Endothelial cell of umbilical vein (primary cell): ENCODE data around the gene SNX19. TPM values are rescaled to one million over a fixed set of nuclear protein-coding genes. Genes with fewer than 3 reads are reported as not detected.

Source experiments
- BruUV-seq: library from RNA; stranded (reverse); fragments of 400-500 nt; replicated peaks from 2 replicates; lab custom pipeline; 2021; lab: Mats Ljungman, UMichigan
- CTCF ChIA-PET: fragments of 300-600, 350-600 bp; sonication (Branson Sonifier 250); formaldehyde crosslinking; loops from one replicate; lab custom pipeline; 2021; ENCODE audit warnings: antibody characterized with exemption, inconsistent platforms; lab: Charles Lee
- POLR2A ChIA-PET: fragments of 300-600, 350-600 bp; sonication (Branson Sonifier 250); formaldehyde crosslinking; loops from one replicate; lab custom pipeline; 2021; ENCODE audit warnings: antibody characterized with exemption, inconsistent platforms; lab: Charles Lee
- DNase-seq: peaks from one replicate; pipeline ENCODE4 v3.0.0-alpha.2; 2011; ENCODE audit warnings: low read depth, low spot score
- FAIRE-seq: peaks from 2 replicates; lab custom pipeline; 2011; peaks lifted over from hg19 to GRCh38; lab: Jason Lieb, UNC
- H2AFZ ChIP-seq: 2 replicates; pipeline ENCODE4 v1.6.0; 2012; ENCODE audit warnings: low read depth, low read length, control low read depth, inconsistent platforms
- H3K27ac ChIP-seq: 2 replicates; pipeline ENCODE4 v1.5.1; 2011; ENCODE audit warnings: low read depth, mild to moderate bottlenecking, control low read depth, low read length, moderate library complexity; ENCODE audit not compliant: insufficient read depth
- H3K27me3 ChIP-seq, 2 experiments: 2 replicates each; pipeline versions ENCODE4 v1.6.0 to v1.6.1; 2011; ENCODE audit warnings: low read length in 2 of 2, mixed read lengths in 1 of 2; ENCODE audit not compliant: control insufficient read depth in 2 of 2, insufficient read depth in 2 of 2
- H3K36me3 ChIP-seq, 2 experiments: 2 replicates in 1 of 2; 3 replicates in 1 of 2; pipeline ENCODE4 v1.5.1; 2011; ENCODE audit warnings: low read length in 2 of 2, mild to moderate bottlenecking in 1 of 2, moderate library complexity in 1 of 2; ENCODE audit not compliant: control insufficient read depth in 2 of 2, insufficient read depth in 2 of 2; ENCODE audit errors: extremely low read depth in 1 of 2
- H3K4me1 ChIP-seq: 3 replicates; pipeline ENCODE4 v1.5.1; 2011; ENCODE audit warnings: mild to moderate bottlenecking, low read length; ENCODE audit not compliant: control insufficient read depth, insufficient read depth; ENCODE audit errors: extremely low read depth
- H3K4me2 ChIP-seq: 2 replicates; pipeline ENCODE4 v1.6.1; 2011; ENCODE audit warnings: low read length, control low read depth, mixed read lengths; ENCODE audit not compliant: insufficient read depth
- H3K4me3 ChIP-seq, 3 experiments: fragments of 200-600 bp in 1 of 3; sonication (generic), shearing (Covaris generic) in 1 of 3; replicated peaks in 1 of 3; 2 replicates each; pipeline ENCODE4 v1.5.1; 2011 to 2016; ENCODE audit warnings: control low read depth in 3 of 3, low read length in 3 of 3, mild to moderate bottlenecking in 2 of 3, inconsistent platforms in 1 of 3, low read depth in 1 of 3, moderate library complexity in 1 of 3; ENCODE audit not compliant: insufficient read depth in 1 of 3
- H3K79me2 ChIP-seq: 2 replicates; pipeline ENCODE4 v1.6.0; 2012; ENCODE audit warnings: low read length, inconsistent platforms; ENCODE audit not compliant: control insufficient read depth, insufficient read depth
- H3K9ac ChIP-seq: replicated peaks from 2 replicates; pipeline ENCODE3; 2011; ENCODE audit warnings: low read length, control low read depth; ENCODE audit not compliant: insufficient read depth; ENCODE audit errors: extremely low read depth
- H3K9me1 ChIP-seq: replicated peaks from 3 replicates; pipeline ENCODE4 v1.6.0; 2011; ENCODE audit warnings: mild to moderate bottlenecking, low read length; ENCODE audit not compliant: control insufficient read depth, insufficient read depth; ENCODE audit errors: extremely low read depth
- H3K9me3 ChIP-seq: replicated peaks from 2 replicates; pipeline ENCODE4 v1.5.1; 2012; ENCODE audit warnings: low read length, inconsistent platforms; ENCODE audit not compliant: control insufficient read depth, insufficient read depth
- H4K20me1 ChIP-seq: replicated peaks from 2 replicates; pipeline ENCODE3; 2011; ENCODE audit warnings: mild to moderate bottlenecking, low read length; ENCODE audit not compliant: control insufficient read depth, insufficient read depth; ENCODE audit errors: extremely low read depth
- CTCF ChIP-seq, 2 donors: IDR thresholded peaks; 1 replicate in 1 of 2; 2 replicates in 1 of 2; pipeline ENCODE4 v1.5.1; 2011; ENCODE audit warnings: low read length in 2 of 2, mild to moderate bottlenecking in 2 of 2, moderate library complexity in 2 of 2, control low read depth in 1 of 2, inconsistent platforms in 1 of 2, low read depth in 1 of 2; ENCODE audit not compliant: insufficient read depth in 1 of 2; ENCODE audit errors: extremely low read depth in 1 of 2
- EZH2 ChIP-seq: IDR thresholded peaks from 2 replicates; pipeline ENCODE4 v1.6.1; 2012; ENCODE audit warnings: borderline replicate concordance, low read depth, mild to moderate bottlenecking, moderate library complexity, low read length, inconsistent platforms; ENCODE audit not compliant: severe bottlenecking
- FOS ChIP-seq: IDR thresholded peaks from 2 replicates; pipeline ENCODE4 v1.6.1; 2011; ENCODE audit warnings: mild to moderate bottlenecking, low read length, moderate library complexity, borderline replicate concordance; ENCODE audit not compliant: insufficient read depth
- GATA2 ChIP-seq: IDR thresholded peaks from 2 replicates; pipeline ENCODE4 v1.7.0; 2011; ENCODE audit warnings: low read depth, mild to moderate bottlenecking, moderate library complexity, mixed read lengths, low read length; ENCODE audit not compliant: insufficient read length, insufficient read depth
- JUN ChIP-seq: IDR thresholded peaks from 2 replicates; pipeline ENCODE4 v1.6.1; 2011; ENCODE audit warnings: borderline replicate concordance, low read depth; ENCODE audit not compliant: insufficient read length, insufficient read depth
- MAX ChIP-seq: IDR thresholded peaks from 2 replicates; pipeline ENCODE4 v1.6.1; 2011; ENCODE audit not compliant: insufficient read depth, insufficient read length
- POLR2A ChIP-seq: IDR thresholded peaks from 2 replicates; pipeline ENCODE4 v1.6.1; 2012; ENCODE audit warnings: low read depth, mild to moderate bottlenecking, control low read depth, low read length
- POLR2AphosphoS5 ChIP-seq: IDR thresholded peaks from 2 replicates; pipeline ENCODE4 v1.6.1; 2012; ENCODE audit warnings: low read depth, mild to moderate bottlenecking, control low read depth, low read length, moderate library complexity; ENCODE audit not compliant: insufficient read depth
- dilution Hi-C: fragments of 300-500 bp; cut with MboI; formaldehyde crosslinking; loops from one replicate; pipeline ENCODE4 v1.15.0; 2019; ENCODE audit warnings: low sequenced_read_pairs; ENCODE audit not compliant: extremely low pct_ligation_motif_present
- intact Hi-C: fragments of 100-400 bp; cut with micrococcal nuclease; formaldehyde crosslinking; loops from one replicate; pipeline ENCODE4 v1.10.0; 2022
- polyA plus RNA-seq, 4 experiments: library from polyadenylated mRNA; depleted of rRNA in 3 of 4; stranded (reverse) in 3 of 4; unstranded in 1 of 4; fragments of >200 nt; gene quantifications; 2 replicates each; pipeline versions ENCODE4 v1.2.1 to v1.2.3, GENCODE V29; 2011 to 2012; ENCODE audit warnings: missing spikeins in 1 of 4
- total RNA-seq: library from RNA; stranded (reverse); gene quantifications from 2 replicates; pipeline ENCODE4 v1.2.3, GENCODE V29; 2021

SNX19 gene
- total and polyA plus RNA-seq, 2 donors (not counting 3 experiments of a cell fraction or from before 2014, with no cell fraction given) = 37.4 to 49.8 TPM

GRCh38 chr11:130873761-130874160, 42.5 kb downstream of the SNX19 start:
- H3K4me2 ChIP-seq = no peak overlapping the region
- H3K27ac ChIP-seq = peak overlapping the region; percentile 51
- intact Hi-C loops (no loop called here), dilution Hi-C loops (loop anchor here (25.0 kb wide), 1 partner anchor 436 kb away; the partner anchor contains the start of genes ADAMTS15 and ADAMTS8)
- peaks cover 8 to 11% of the 10 kb centered on the region in 2 experiments for H3K36me3 ChIP-seq
- no peaks in the 10 kb centered on the region for H3K9me1 ChIP-seq
- no peaks in the 10 kb centered on the region for H3K27me3 ChIP-seq
- TF ChIP-seq FOS (peak; percentile 59), POLR2AphosphoS5 (no peak), POLR2A (no peak), GATA2 (no peak), MAX (no peak), JUN (peak; percentile 75), EZH2 (no peak)
- no peak overlapping the region for H3K4me3 ChIP-seq
- H3K9ac ChIP-seq = no peak overlapping the region
- BruUV-seq = no TSS peak
- FAIRE-seq (peak; percentile 59), DNase-seq (peak; percentile 37)
- H3K9me3 ChIP-seq = no peaks in the 10 kb centered on the region
- no peak overlapping the region for H2AFZ ChIP-seq
- ChIA-PET POLR2A (interaction anchor here (0.6 kb wide), 1 partner anchor 871 kb away, joined by 5 read pairs; the partner anchor contains the start of gene PRDM10), CTCF (interaction anchor here (1.5 kb wide), 1 partner anchor 21 kb away, joined by 3 read pairs; no protein-coding TSS in a partner anchor)
- peaks cover 19% of the 10 kb centered on the region for H3K4me1 ChIP-seq
- no peaks in the 10 kb centered on the region for H4K20me1 ChIP-seq
- H3K79me2 ChIP-seq = no peaks in the 10 kb centered on the region

GRCh38 chr11:130872981-130873380, 43.3 kb downstream of the SNX19 start:
- no peaks in the 10 kb centered on the region for H3K27me3 ChIP-seq
- H2AFZ ChIP-seq = no peak overlapping the region
- no TSS peak for BruUV-seq
- TF ChIP-seq CTCF (IDR thresholded peaks at IDR 0.05; ENCODE audit: extremely low read depth in 1 of 2, insufficient read depth in 1 of 2, low read depth in 1 of 2, low read length in 2 of 2) (no peak), JUN (no peak), GATA2 (no peak), EZH2 (no peak), FOS (no peak)
- H3K4me3 ChIP-seq = no peak overlapping the region
- peak overlapping the region; percentile 14 for H3K27ac ChIP-seq
- H3K9me1 ChIP-seq = no peaks in the 10 kb centered on the region
- H3K36me3 ChIP-seq = peaks cover 3 to 8% of the 10 kb centered on the region in 2 experiments
- no peaks in the 10 kb centered on the region for H3K9me3 ChIP-seq
- no peak for DNase-seq
- ChIA-PET CTCF (interaction anchor here (1.5 to 2.3 kb wide), 2 partner anchors 22 to 442 kb away, joined by 3 to 8 read pairs; no protein-coding TSS in a partner anchor), POLR2A (no interaction called here)
- no peaks in the 10 kb centered on the region for H3K79me2 ChIP-seq
- dilution Hi-C loops (loop anchor here (25.0 kb wide), 1 partner anchor 436 kb away; the partner anchor contains the start of genes ADAMTS15 and ADAMTS8), intact Hi-C loops (no loop called here)
- no peak for FAIRE-seq
- no peak overlapping the region for H3K4me2 ChIP-seq
- no peaks in the 10 kb centered on the region for H4K20me1 ChIP-seq
- no peak overlapping the region for H3K9ac ChIP-seq
- H3K4me1 ChIP-seq = peaks cover 19% of the 10 kb centered on the region
